Transverse colon (tissue), 4 donors: ENCODE measurements around the gene HIVEP1.
A peak's percentile ranks its signal among the peaks of the same experiment; 100 is the strongest.

Source experiments
- POLR2A ChIP-seq: fragments of 450-650 bp; IDR thresholded peaks from one replicate; pipeline ENCODE4 v1.6.1; 2016; ENCODE audit warnings: antibody characterized with exemption, mild to moderate bottlenecking, moderate library complexity
- POLR2AphosphoS5 ChIP-seq, 3 donors: sonication (generic); formaldehyde crosslinking; IDR thresholded peaks; one replicate each; pipeline ENCODE4 v1.6.1; 2016; ENCODE audit warnings: antibody characterized with exemption in 3 of 3
- TF ChIP-seq, protein P1 (sequence below), 5 experiments: fragments of 200-600 bp in 3 of 5; fragments of 450-650 bp in 2 of 5; sonication (generic) in 3 of 5; IDR thresholded peaks; 1 replicate in 2 of 5; 2 replicates in 3 of 5; pipeline ENCODE4 v1.5.1; 2016 to 2017; ENCODE audit warnings: antibody characterized with exemption in 5 of 5, inconsistent platforms in 3 of 5, mild to moderate bottlenecking in 2 of 5, moderate library complexity in 1 of 5

DNA sequence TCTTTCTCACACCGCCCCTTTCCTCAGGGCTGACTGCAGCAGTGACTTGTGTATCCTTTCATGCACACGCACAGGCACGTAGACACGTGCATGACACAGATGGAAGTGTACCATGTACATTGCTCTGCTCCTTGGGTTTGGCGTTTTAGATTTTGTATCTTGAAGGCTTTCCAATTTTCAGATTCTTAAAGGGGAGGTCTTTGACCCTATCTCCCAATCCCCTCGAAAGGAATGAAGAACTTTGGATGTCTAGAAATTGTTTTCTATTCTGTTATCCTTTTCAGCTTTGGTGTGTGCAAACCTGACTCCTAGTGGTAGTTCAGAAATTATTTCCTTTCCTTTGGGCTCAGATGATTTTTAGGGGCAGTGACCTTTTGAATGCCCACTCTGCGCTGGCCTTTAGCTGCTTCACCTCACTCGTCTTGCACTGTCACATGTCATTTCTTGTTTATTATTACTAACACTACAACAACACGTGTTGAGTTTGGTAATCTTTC lies 63.0 kb downstream of the HIVEP1 start:
- no peak for TF ChIP-seq POLR2A
- TF ChIP-seq POLR2AphosphoS5 (IDR thresholded peaks at IDR 0.05) = no peak
- TF ChIP-seq, protein P1, sequence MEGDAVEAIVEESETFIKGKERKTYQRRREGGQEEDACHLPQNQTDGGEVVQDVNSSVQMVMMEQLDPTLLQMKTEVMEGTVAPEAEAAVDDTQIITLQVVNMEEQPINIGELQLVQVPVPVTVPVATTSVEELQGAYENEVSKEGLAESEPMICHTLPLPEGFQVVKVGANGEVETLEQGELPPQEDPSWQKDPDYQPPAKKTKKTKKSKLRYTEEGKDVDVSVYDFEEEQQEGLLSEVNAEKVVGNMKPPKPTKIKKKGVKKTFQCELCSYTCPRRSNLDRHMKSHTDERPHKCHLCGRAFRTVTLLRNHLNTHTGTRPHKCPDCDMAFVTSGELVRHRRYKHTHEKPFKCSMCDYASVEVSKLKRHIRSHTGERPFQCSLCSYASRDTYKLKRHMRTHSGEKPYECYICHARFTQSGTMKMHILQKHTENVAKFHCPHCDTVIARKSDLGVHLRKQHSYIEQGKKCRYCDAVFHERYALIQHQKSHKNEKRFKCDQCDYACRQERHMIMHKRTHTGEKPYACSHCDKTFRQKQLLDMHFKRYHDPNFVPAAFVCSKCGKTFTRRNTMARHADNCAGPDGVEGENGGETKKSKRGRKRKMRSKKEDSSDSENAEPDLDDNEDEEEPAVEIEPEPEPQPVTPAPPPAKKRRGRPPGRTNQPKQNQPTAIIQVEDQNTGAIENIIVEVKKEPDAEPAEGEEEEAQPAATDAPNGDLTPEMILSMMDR (IDR thresholded peaks at IDR 0.05) = peak in 4 of 5 experiments; percentile 20 to 38 (median 26)
